ENCODE data around the gene PLSCR2.

The PLSCR2 gene

GRCh38 chr3:146469150-146470017 is at the start of gene PLSCR2:
Gene PLSCR2, minus strand, starts transcription at chr3:146469561. Its CDS starts 9,657 bp downstream, at chr3:146459904.
- H3K27me3 Mint-ChIP-seq (ENCODE audit: low read depth), result no peaks in the 10 kb centered on the region
- no peaks in the 10 kb centered on the region for H3K36me3 Mint-ChIP-seq (ENCODE audit: low read depth)
- peak; percentile 59 for DNase-seq (ENCODE audit: low spot score)

GRCh38 chr3:146517684-146518435 is 48.5 kb upstream of the PLSCR2 start:
- no peak overlapping the region for H3K4me3 Mint-ChIP-seq
- no peaks in the 10 kb centered on the region for H3K27me3 Mint-ChIP-seq (ENCODE audit: low read depth)
- peaks cover 17% of the 10 kb centered on the region for H3K4me1 Mint-ChIP-seq (ENCODE audit: low read depth)
- no peak for DNase-seq (ENCODE audit: low spot score)
- H3K36me3 Mint-ChIP-seq (ENCODE audit: low read depth), result peaks cover 45% of the 10 kb centered on the region
- H3K9me3 Mint-ChIP-seq, result no peaks in the 10 kb centered on the region
- no peak overlapping the region for H3K27ac Mint-ChIP-seq

More at GRCh38 chr3:146469150-146470017, at the start of gene PLSCR2:
- Mint-ChIP-seq H3K4me3 (peak within 1 kb of the TSS; percentile 79), H3K4me1 (ENCODE audit: low read depth) (peaks cover 11% of the 10 kb centered on the region), H3K27ac (peak within 1 kb of the TSS; percentile 64), H3K9me3 (no peaks in the 10 kb centered on the region)

GRCh38 chr3:146513386-146514051 is 44.2 kb upstream of the PLSCR2 start:
- no peaks in the 10 kb centered on the region for H3K27me3 Mint-ChIP-seq (ENCODE audit: low read depth)
- no peaks in the 10 kb centered on the region for H3K9me3 Mint-ChIP-seq
- peaks cover 24% of the 10 kb centered on the region for H3K4me1 Mint-ChIP-seq (ENCODE audit: low read depth)
- H3K36me3 Mint-ChIP-seq (ENCODE audit: low read depth), result peaks cover 38% of the 10 kb centered on the region
- H3K27ac Mint-ChIP-seq, result peak overlapping the region; percentile 17
- DNase-seq (ENCODE audit: low spot score), result no peak
- peak overlapping the region; percentile 24 for H3K4me3 Mint-ChIP-seq

GRCh38 chr3:146511402-146512134 is 42.2 kb upstream of the PLSCR2 start:
- DNase-seq (ENCODE audit: low spot score), result no peak
- no peak overlapping the region for H3K4me3 Mint-ChIP-seq
- H3K27ac Mint-ChIP-seq, result no peak overlapping the region
- no peaks in the 10 kb centered on the region for H3K9me3 Mint-ChIP-seq
- H3K27me3 Mint-ChIP-seq (ENCODE audit: low read depth), result no peaks in the 10 kb centered on the region
- peaks cover 24% of the 10 kb centered on the region for H3K4me1 Mint-ChIP-seq (ENCODE audit: low read depth)
- peaks cover 42% of the 10 kb centered on the region for H3K36me3 Mint-ChIP-seq (ENCODE audit: low read depth)

GRCh38 chr3:146507331-146508120 is 38.2 kb upstream of the PLSCR2 start:
- no peaks in the 10 kb centered on the region for H3K27me3 Mint-ChIP-seq (ENCODE audit: low read depth)
- DNase-seq (ENCODE audit: low spot score), result no peak
- H3K27ac Mint-ChIP-seq, result no peak overlapping the region
- peaks cover 11% of the 10 kb centered on the region for H3K4me1 Mint-ChIP-seq (ENCODE audit: low read depth)
- no peak overlapping the region for H3K4me3 Mint-ChIP-seq
- peaks cover 30% of the 10 kb centered on the region for H3K36me3 Mint-ChIP-seq (ENCODE audit: low read depth)
- no peaks in the 10 kb centered on the region for H3K9me3 Mint-ChIP-seq

GRCh38 chr3:146505516-146505915 is 36.2 kb upstream of the PLSCR2 start:
- Mint-ChIP-seq H3K4me3 (no peak overlapping the region), H3K27me3 (ENCODE audit: low read depth) (no peaks in the 10 kb centered on the region), H3K4me1 (ENCODE audit: low read depth) (peaks cover 9% of the 10 kb centered on the region), H3K9me3 (no peaks in the 10 kb centered on the region), H3K36me3 (ENCODE audit: low read depth) (peaks cover 20% of the 10 kb centered on the region), H3K27ac (no peak overlapping the region)
- DNase-seq (ENCODE audit: low spot score), result no peak

GRCh38 chr3:146504498-146505197 is 35.3 kb upstream of the PLSCR2 start:
- Mint-ChIP-seq H3K4me3 (no peak overlapping the region), H3K9me3 (no peaks in the 10 kb centered on the region), H3K36me3 (ENCODE audit: low read depth) (peaks cover 16% of the 10 kb centered on the region), H3K27me3 (ENCODE audit: low read depth) (no peaks in the 10 kb centered on the region), H3K27ac (no peak overlapping the region), H3K4me1 (ENCODE audit: low read depth) (peaks cover 9% of the 10 kb centered on the region)
- DNase-seq (ENCODE audit: low spot score), result no peak

GRCh38 chr3:146503461-146504202 is 34.3 kb upstream of the PLSCR2 start:
- no peak overlapping the region for H3K4me3 Mint-ChIP-seq
- peak; percentile 35 for DNase-seq (ENCODE audit: low spot score)
- no peaks in the 10 kb centered on the region for H3K9me3 Mint-ChIP-seq
- no peaks in the 10 kb centered on the region for H3K27me3 Mint-ChIP-seq (ENCODE audit: low read depth)
- peaks cover 16% of the 10 kb centered on the region for H3K36me3 Mint-ChIP-seq (ENCODE audit: low read depth)
- no peak overlapping the region for H3K27ac Mint-ChIP-seq
- peaks cover 9% of the 10 kb centered on the region for H3K4me1 Mint-ChIP-seq (ENCODE audit: low read depth)

- Mint-ChIP-seq H3K27me3 (ENCODE audit: low read depth) (no peaks in the 10 kb centered on the region), H3K9me3 (no peaks in the 10 kb centered on the region), H3K4me1 (ENCODE audit: low read depth) (peaks cover 13% of the 10 kb centered on the region), H3K27ac (no peak overlapping the region), H3K36me3 (ENCODE audit: low read depth) (peaks cover 11% of the 10 kb centered on the region), H3K4me3 (no peak overlapping the region)
- DNase-seq (ENCODE audit: low spot score), result no peak
Measured at GRCh38 chr3:146502887-146503460, 33.6 kb upstream of the PLSCR2 start.

- peaks cover 15% of the 10 kb centered on the region for H3K4me1 Mint-ChIP-seq (ENCODE audit: low read depth)
- no peaks in the 10 kb centered on the region for H3K27me3 Mint-ChIP-seq (ENCODE audit: low read depth)
- H3K27ac Mint-ChIP-seq, result no peak overlapping the region
- H3K9me3 Mint-ChIP-seq, result no peaks in the 10 kb centered on the region
- no peak for DNase-seq (ENCODE audit: low spot score)
- H3K4me3 Mint-ChIP-seq, result no peak overlapping the region
- peaks cover 11% of the 10 kb centered on the region for H3K36me3 Mint-ChIP-seq (ENCODE audit: low read depth)
Measured at GRCh38 chr3:146501752-146502151, 32.4 kb upstream of the PLSCR2 start.

- Mint-ChIP-seq H3K36me3 (ENCODE audit: low read depth) (peaks cover 10% of the 10 kb centered on the region), H3K27me3 (ENCODE audit: low read depth) (no peaks in the 10 kb centered on the region), H3K4me1 (ENCODE audit: low read depth) (peaks cover 17% of the 10 kb centered on the region), H3K9me3 (no peaks in the 10 kb centered on the region), H3K27ac (no peak overlapping the region), H3K4me3 (no peak overlapping the region)
- DNase-seq (ENCODE audit: low spot score), result no peak
Measured at GRCh38 chr3:146499701-146500100, 30.3 kb upstream of the PLSCR2 start.
